HUES6 (cell line): ENCODE results near the gene MYBPH.
A peak's percentile ranks its signal among the peaks of the same experiment; 100 is the strongest.

Source experiments
- H3K27ac ChIP-seq: 2 replicates; pipeline ENCODE4 v1.7.0; 2013; ENCODE audit warnings: low read depth, mild to moderate bottlenecking, low read length, inconsistent platforms
- H3K27me3 ChIP-seq: 2 replicates; pipeline ENCODE4 v1.6.1; 2013; ENCODE audit warnings: low read length; ENCODE audit not compliant: control insufficient read depth, insufficient read depth
- H3K36me3 ChIP-seq: 2 replicates; pipeline ENCODE4 v1.6.1; 2013; ENCODE audit warnings: low read length; ENCODE audit not compliant: control insufficient read depth, insufficient read depth
- H3K4me1 ChIP-seq: 2 replicates; pipeline ENCODE4 v1.6.1; 2013; ENCODE audit warnings: low read length; ENCODE audit not compliant: control insufficient read depth, insufficient read depth
- H3K4me3 ChIP-seq: 2 replicates; pipeline ENCODE4 v1.5.1; 2013; ENCODE audit warnings: low read depth, low read length
- H3K9ac ChIP-seq: one replicate; pipeline ENCODE4 v1.6.1; 2013; ENCODE audit warnings: mild to moderate bottlenecking, low read length
- H3K9me3 ChIP-seq: 2 replicates; pipeline ENCODE4 v1.6.1; 2013; ENCODE audit warnings: low read depth, low read length; ENCODE audit not compliant: control insufficient read depth, insufficient read depth

MYBPH gene

GRCh38 chr1:203178821-203179666 lies 3.4 kb upstream of the MYBPH start:
- no peak overlapping the region; the same call in 1 of the 2 replicates for H3K27ac ChIP-seq
- no peak overlapping the region for H3K4me3 ChIP-seq
- peak overlapping the region; percentile 3 for H3K9ac ChIP-seq
- no peaks in the 10 kb centered on the region for H3K36me3 ChIP-seq
- H3K4me1 ChIP-seq = peaks cover 34% of the 10 kb centered on the region
- H3K27me3 ChIP-seq = no peaks in the 10 kb centered on the region
- no peaks in the 10 kb centered on the region for H3K9me3 ChIP-seq

- peak overlapping the region; percentile 14; the same call in 1 of the 2 replicates for H3K27ac ChIP-seq
- no peak overlapping the region for H3K4me3 ChIP-seq
- peaks cover 36% of the 10 kb centered on the region for H3K4me1 ChIP-seq
- no peaks in the 10 kb centered on the region for H3K36me3 ChIP-seq
- peak overlapping the region; percentile 3 for H3K9ac ChIP-seq
- H3K9me3 ChIP-seq = no peaks in the 10 kb centered on the region
- no peaks in the 10 kb centered on the region for H3K27me3 ChIP-seq
Measured at GRCh38 chr1:203178083-203178482, 2.5 kb upstream of the MYBPH start.

GRCh38 chr1:203177470-203178039 lies 1.9 kb upstream of the MYBPH start:
- Histone ChIP-seq H3K9me3 (no peaks in the 10 kb centered on the region), H3K27ac (peak overlapping the region; percentile 14; the same call in 1 of the 2 replicates), H3K4me3 (no peak overlapping the region), H3K4me1 (peaks cover 42% of the 10 kb centered on the region), H3K9ac (no peak overlapping the region), H3K27me3 (no peaks in the 10 kb centered on the region), H3K36me3 (no peaks in the 10 kb centered on the region)

- no peak overlapping the region for H3K27ac ChIP-seq
- no peak overlapping the region for H3K4me3 ChIP-seq
- no peak overlapping the region for H3K9ac ChIP-seq
Measured at GRCh38 chr1:203177036-203177405, 1.4 kb upstream of the MYBPH start.

GRCh38 chr1:203176273-203177035 lies 828 bp upstream of the MYBPH start:
- Histone ChIP-seq H3K9me3 (no peaks in the 10 kb centered on the region), H3K9ac (no peak overlapping the region), H3K36me3 (no peaks in the 10 kb centered on the region), H3K4me1 (peaks cover 37% of the 10 kb centered on the region), H3K27ac (no peak overlapping the region), H3K4me3 (no peak overlapping the region), H3K27me3 (no peaks in the 10 kb centered on the region)

More at GRCh38 chr1:203177036-203177405, 1.4 kb upstream of the MYBPH start:
- no peaks in the 10 kb centered on the region for H3K27me3 ChIP-seq
- peaks cover 41% of the 10 kb centered on the region for H3K4me1 ChIP-seq
- H3K36me3 ChIP-seq = no peaks in the 10 kb centered on the region
- H3K9me3 ChIP-seq = no peaks in the 10 kb centered on the region

- H3K4me3 ChIP-seq = no peak overlapping the region
- H3K27ac ChIP-seq = no peak overlapping the region
- H3K4me1 ChIP-seq = peaks cover 37% of the 10 kb centered on the region
- no peaks in the 10 kb centered on the region for H3K9me3 ChIP-seq
- H3K9ac ChIP-seq = no peak overlapping the region
- H3K36me3 ChIP-seq = no peaks in the 10 kb centered on the region
- H3K27me3 ChIP-seq = no peaks in the 10 kb centered on the region
Measured at GRCh38 chr1:203175827-203176241, 208 bp upstream of the MYBPH start.

- Histone ChIP-seq H3K36me3 (no peaks in the 10 kb centered on the region), H3K9me3 (no peaks in the 10 kb centered on the region), H3K9ac (no peak overlapping the region), H3K4me1 (peaks cover 35% of the 10 kb centered on the region), H3K4me3 (no peak overlapping the region), H3K27ac (no peak overlapping the region), H3K27me3 (no peaks in the 10 kb centered on the region)
Measured at GRCh38 chr1:203174324-203174985, 1.2 kb downstream of the MYBPH start.

GRCh38 chr1:203173566-203173965 lies 2.1 kb downstream of the MYBPH start:
- Histone ChIP-seq H3K9ac (no peak overlapping the region), H3K4me1 (peaks cover 26% of the 10 kb centered on the region), H3K27me3 (no peaks in the 10 kb centered on the region), H3K4me3 (no peak overlapping the region), H3K9me3 (no peaks in the 10 kb centered on the region), H3K27ac (no peak overlapping the region), H3K36me3 (no peaks in the 10 kb centered on the region)

- Histone ChIP-seq H3K4me1 (peaks cover 21% of the 10 kb centered on the region; the same call in 1 of the 2 replicates), H3K9ac (no peak overlapping the region)
Measured at GRCh38 chr1:203173011-203173555, 2.5 kb downstream of the MYBPH start.

GRCh38 chr1:203172184-203173010 lies 3.2 kb downstream of the MYBPH start:
- H3K4me3 ChIP-seq = no peak overlapping the region
- H3K9ac ChIP-seq = no peak overlapping the region
- peaks cover 15% of the 10 kb centered on the region; the same call in 1 of the 2 replicates for H3K4me1 ChIP-seq
- no peaks in the 10 kb centered on the region for H3K9me3 ChIP-seq
- no peaks in the 10 kb centered on the region for H3K36me3 ChIP-seq
- no peak overlapping the region for H3K27ac ChIP-seq
- H3K27me3 ChIP-seq = no peaks in the 10 kb centered on the region

More at GRCh38 chr1:203173011-203173555, 2.5 kb downstream of the MYBPH start:
- H3K27ac ChIP-seq = no peak overlapping the region
- H3K36me3 ChIP-seq = no peaks in the 10 kb centered on the region
- no peak overlapping the region for H3K4me3 ChIP-seq
- no peaks in the 10 kb centered on the region for H3K9me3 ChIP-seq
- H3K27me3 ChIP-seq = no peaks in the 10 kb centered on the region
